NCI-H524 treated with DMSO at 0.1 percent for 48 hours (cell line): ENCODE data around the gene PRXL2A.
A peak's percentile ranks its signal among the peaks of the same experiment; 100 is the strongest.

Experiments used
- DNase-seq: peaks from one replicate; lab custom pipeline; 2025; lab: John Stamatoyannopoulos, UW

PRXL2A gene

DNA sequence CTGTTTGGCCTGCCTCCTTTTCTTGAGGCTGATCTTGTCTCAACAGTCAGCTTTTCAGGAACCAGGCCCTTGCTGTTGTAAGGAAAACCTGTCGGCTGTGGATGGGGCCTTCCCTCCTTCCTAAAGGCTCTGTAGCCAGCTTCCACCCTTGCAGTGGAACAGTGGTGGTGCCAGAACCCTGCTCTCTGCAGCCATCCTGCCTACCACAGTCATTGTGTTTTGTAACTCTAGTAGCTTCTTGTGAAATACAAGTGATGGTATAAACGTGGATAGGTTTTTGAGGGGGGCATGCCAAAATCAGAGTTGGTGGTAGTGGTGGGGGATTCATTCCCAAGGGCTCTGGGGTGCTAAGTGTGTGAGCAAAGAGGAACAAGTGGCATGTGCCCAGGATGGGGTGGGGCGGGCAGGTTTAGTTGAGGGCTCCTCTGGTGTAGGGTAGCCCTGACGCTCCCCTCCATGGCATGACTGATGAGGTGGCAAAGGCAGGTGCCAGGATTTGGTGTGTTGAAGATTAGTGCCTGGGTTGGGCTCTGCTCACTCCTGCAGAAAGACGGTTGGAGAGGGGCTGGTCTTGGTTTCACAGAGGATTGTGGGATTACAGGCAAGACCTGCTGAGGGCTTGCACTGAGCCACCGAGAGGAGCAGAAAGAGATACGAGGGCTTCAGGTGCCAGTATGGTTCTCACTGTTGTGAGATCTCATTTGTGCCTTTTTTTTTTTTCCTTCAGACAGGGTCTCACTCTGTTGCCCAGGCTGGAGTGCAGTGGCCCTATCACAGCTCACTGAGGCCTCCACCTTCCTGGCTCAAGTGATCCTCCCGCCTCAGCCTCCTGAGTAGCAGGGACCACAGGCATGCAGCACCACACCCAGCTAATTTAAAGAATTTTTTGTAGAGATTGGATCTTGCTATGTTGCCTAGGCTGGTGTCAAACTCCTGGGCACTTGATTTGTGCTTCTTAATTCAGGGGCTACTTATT lies 53.1 kb downstream of the PRXL2A start:
- DNase-seq = no peak

DNA sequence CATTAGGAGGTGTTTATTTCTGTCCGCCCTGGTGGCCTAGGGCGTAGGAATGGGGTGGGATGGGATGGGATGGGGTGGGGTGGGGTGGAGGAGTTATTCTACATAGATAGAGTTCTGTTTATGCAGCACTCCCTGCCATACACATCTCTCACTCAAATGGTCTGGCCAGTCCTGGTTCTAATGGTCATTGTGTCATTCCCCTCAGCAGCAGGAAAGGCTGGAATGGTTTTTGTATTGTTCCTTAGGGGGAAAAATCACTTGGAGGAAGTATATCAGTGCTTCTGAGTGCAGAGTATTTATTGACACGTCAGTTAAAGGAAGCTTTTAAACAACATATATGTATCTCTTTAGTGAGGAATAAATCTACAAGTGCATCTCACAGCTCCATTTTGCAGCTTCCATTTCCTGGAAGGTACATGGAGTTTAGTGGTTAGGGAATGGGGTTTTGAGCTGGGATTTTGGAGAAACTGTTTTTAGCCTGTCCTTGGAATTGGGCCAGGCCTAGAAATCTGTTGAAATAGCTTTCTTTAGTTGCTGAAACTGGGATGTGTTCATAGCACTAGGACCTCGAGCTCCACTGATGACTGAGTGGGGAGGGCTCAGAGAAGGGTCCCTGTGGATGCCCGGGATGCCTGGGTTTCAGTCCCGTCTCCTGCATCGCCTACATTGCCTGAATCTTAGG lies 54.1 kb downstream of the PRXL2A start:
- DNase-seq = no peak

DNA sequence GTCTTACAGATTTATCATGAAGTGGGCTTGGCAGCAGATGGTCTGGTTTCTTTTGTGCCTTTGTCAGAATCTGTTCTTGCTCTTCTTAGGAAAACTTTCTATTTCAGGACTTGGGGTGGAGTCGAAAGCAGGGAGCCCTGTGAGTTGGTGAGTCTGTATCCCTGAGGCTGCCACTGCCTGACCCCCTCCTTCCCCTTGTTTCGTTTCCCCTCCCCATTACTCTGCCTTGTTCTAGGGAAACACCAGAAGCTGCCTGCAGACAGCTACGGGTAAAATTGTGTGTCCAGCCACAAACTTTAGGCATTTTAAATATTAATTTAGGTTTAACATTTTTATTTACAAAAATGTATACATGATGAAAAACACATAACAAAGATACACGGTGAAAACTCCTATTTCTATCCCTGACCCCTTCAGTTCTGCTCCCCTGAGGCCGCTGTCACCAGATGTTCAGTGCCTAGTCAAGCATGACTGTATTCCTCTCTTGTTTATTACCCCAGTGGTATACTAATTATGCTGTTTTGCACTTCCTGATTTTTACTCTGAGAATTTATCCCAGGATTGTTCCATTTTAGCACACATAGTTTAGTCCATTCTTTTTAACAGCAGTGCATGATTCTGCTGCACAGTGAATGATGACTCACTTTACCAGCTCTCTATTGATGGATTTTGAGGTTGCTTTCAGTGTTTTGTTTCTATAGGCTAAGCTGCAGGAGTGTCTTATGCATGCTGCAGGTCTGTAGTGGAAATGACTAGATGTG lies 54.8 kb downstream of the PRXL2A start:
- no peak for DNase-seq

GRCh38 chr10:80463868-80464267 lies 55.5 kb downstream of the PRXL2A start:
- no peak for DNase-seq

GRCh38 chr10:80464557-80465450 lies 56.5 kb downstream of the PRXL2A start:
- peak; percentile 64 for DNase-seq

- no peak for DNase-seq
Observed at GRCh38 chr10:80465451-80465835, 57.1 kb downstream of the PRXL2A start.

DNA sequence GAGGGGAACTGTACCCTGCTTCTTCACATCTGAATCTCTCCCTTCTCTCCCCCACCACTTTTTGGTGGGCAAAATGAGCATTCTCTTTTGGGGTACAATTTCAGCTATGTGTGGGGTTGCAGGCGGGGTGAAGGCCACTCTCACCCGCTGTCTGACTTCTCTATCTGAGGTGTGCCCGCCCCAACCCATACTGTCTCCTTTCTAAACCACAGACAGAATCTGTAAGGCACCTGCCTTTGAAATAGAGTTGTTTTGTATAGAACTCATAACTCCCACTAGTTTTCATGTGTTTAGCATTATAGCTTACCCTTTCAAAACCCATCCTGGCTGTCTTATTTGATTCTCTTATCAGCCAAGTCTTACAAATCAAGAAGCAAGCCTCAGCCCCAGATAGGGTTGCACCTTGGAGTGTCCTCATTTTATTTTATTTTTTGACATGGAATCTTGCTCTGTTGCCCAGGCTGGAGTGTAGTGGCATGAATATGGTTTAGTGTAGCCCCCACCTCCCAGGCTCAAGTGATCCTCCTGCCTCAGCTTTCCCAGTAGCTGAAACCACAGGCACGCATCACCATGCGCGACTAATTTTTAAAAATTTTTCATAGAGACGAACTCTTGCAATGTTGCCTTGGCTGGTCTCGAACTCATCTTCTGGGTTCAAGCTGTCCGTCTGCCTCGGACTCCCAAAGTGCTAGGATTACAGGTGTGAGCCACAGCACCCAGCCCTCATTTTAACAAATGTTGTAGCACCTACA lies 57.7 kb downstream of the PRXL2A start:
- DNase-seq = no peak

GRCh38 chr10:80466724-80467326 lies 58.5 kb downstream of the PRXL2A start:
- no peak for DNase-seq

DNA sequence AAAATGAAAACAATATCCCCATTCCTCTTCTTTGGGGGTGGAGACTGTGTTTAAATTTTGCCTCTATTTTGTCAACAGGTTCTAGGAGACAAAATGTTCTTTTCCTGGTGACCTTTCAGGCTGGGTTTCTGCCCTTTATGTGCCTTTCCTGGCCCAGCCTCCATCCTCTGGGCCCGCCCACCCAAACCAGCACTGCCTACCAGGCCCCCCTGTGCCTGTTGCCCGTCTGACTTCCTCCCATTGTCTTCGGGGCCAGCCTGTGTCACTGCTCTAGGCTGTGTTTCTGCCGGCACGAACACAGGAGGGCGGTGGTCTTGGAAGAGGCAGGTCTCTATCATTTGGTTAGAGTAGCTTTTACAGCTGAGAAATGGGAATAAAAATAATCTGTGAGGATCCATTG lies 59.7 kb downstream of the PRXL2A start:
- no peak for DNase-seq

GRCh38 chr10:80468806-80469421 lies 60.6 kb downstream of the PRXL2A start:
- DNase-seq = no peak

GRCh38 chr10:80470266-80470665 lies 61.9 kb downstream of the PRXL2A start:
- DNase-seq = no peak

GRCh38 chr10:80471001-80471400 lies 62.6 kb downstream of the PRXL2A start:
- no peak for DNase-seq

GRCh38 chr10:80471715-80472233 lies 63.4 kb downstream of the PRXL2A start:
- DNase-seq = no peak

DNA sequence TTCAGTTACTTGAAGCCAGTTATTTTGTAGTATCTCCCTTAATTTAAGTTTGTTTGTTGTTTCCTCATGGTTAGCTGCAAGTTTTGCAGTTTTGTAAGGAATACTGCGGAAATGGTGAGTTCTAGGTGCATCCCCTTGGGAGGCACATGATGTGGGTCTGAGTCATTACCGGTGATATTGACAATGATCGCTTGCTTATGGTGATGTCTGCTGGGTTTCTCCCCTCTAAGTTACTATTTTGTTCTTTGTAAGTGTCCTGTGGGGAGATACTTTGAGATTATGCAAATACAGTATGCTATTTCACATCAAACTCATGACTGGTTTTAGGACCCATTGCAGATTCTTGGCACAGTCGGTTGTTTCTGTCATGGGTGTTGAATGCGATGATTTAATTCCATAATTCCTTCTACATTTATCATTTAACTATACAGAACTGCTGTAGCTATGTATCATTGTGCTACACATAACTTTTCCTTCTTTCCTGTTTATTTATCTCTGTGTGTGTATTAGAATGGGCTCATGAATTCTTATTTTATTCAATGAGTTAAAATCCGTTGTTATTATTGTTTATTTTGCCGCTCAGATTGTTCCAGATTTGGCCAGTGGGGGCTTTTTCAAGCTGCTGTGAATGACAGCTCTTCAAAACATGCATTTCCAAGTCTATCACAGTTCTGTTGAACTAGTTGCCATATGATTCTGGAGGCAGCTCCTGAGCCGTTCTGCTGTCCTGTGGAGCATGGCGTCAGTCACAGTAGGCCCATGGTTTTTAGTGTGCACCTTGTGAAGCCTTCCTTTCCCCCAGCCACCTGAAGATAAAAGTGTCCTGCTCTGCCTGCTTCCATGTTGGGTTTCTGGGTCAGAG lies 64.1 kb downstream of the PRXL2A start:
- DNase-seq = no peak

DNA sequence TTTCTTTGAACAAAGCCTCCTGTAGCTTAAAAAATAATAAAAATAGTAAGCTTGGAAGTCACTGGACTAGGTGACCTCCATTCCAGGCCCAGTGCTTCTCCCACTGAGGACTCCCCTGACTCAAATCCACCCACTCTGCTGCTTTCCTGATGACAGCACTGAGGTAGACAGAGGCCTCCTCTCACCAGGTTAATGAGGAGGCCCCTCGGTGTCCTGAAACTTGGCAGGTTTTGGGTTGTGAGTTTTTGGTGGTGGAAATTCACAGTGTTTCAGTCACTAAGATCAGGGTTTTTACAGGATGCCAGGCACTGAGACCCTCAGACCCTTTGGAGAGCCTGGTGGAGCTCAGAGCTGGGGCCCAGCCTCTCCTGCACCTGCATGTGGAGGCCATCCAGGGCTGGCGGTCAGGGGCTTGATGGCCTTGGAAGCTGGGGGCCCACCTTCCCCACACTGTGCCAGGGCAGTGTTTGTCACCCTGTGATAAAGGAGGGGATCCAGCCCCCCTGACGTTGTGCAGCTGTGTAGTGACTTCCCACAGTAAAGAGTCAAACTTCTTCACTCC lies 64.8 kb downstream of the PRXL2A start:
- DNase-seq = no peak

DNA sequence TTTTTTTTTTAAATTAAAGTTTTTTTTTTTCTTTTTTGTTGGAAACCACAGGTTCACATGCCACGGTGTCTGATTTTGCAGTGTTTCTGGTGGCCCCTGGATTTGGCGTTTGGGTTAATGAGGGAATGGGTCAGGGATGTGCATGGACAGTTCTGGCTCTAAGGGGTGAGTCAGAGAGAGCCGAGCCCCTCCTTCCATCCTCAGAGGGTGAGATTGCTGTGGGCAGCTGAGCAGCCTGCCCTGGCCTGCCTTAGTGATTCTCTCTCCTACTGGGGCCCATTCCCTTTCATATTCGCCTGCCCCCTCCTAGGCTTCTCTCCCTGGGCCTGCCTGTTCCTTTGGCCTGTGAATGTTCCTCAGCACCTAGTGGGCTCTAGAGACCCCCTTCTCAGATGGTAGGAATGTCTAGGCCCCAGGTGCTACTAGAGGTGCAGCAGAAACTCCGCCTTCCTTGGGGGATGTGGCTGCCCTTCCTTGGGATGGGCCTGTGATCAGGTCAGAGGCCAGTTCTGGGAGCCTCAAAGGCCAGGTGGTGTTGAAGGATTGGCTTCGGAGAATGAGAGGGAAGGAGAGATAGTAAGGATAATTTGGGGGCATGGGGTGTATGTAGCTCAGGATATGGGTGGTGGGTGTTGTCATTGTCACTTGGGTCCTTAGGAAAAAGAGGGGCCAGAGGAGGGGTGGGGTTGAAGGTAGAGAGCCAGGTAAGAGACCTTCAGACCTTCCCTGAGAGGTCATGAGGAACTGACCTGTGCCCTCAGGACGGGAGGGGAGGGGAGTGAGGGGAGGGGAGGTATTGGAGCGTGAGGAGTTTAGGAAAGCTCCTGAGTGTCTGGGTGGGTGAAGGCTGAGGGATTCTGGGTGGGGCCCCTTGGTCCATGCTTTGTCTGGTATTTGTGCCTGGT lies 65.6 kb downstream of the PRXL2A start:
- no peak for DNase-seq

GRCh38 chr10:80474597-80474910 lies 66.2 kb downstream of the PRXL2A start:
- DNase-seq = no peak
